Progenitor cell of endocrine pancreas (in vitro differentiated cells): Measurements from ENCODE around the gene RCOR3. TPM values are rescaled to one million over a fixed set of nuclear protein-coding genes. Genes with fewer than 3 reads are reported as not detected.

ENCODE experiments used
- DNase-seq: peaks from one replicate; pipeline ENCODE4 v3.0.0; 2021; ENCODE audit warnings: low spot score; ENCODE audit not compliant: unreplicated experiment
- H3K27ac Mint-ChIP-seq: 2 replicates; pipeline ENCODE4 v1.8.0; 2021; ENCODE audit warnings: mild to moderate bottlenecking, moderate library complexity, mixed read lengths
- H3K27me3 Mint-ChIP-seq: 2 replicates; pipeline ENCODE4 v1.8.0; 2021; ENCODE audit warnings: mixed read lengths
- H3K36me3 Mint-ChIP-seq: 2 replicates; pipeline ENCODE4 v1.8.0; 2022; ENCODE audit warnings: mixed read lengths; ENCODE audit not compliant: insufficient read depth
- H3K4me1 Mint-ChIP-seq: 2 replicates; pipeline ENCODE4 v1.8.0; 2021; ENCODE audit warnings: low read depth, mixed read lengths
- H3K4me3 Mint-ChIP-seq: 2 replicates; pipeline ENCODE4 v1.8.0; 2021; ENCODE audit warnings: low read depth, mild to moderate bottlenecking, moderate library complexity, mixed read lengths
- H3K9me3 Mint-ChIP-seq: 2 replicates; pipeline ENCODE4 v1.8.0; 2021; ENCODE audit warnings: low read depth, mixed read lengths
- CTCF ChIP-seq: fragments of 200-600 bp; sonication (generic); IDR thresholded peaks from one replicate; pipeline ENCODE4 v1.5.0; 2021; ENCODE audit warnings: antibody characterized with exemption, mild to moderate bottlenecking; ENCODE audit not compliant: unreplicated experiment
- total RNA-seq: library from RNA; stranded (reverse); gene quantifications from 2 replicates; pipeline ENCODE4 v1.2.1, GENCODE V29; 2021

The RCOR3 gene
- total RNA-seq, 1 donor from 2014 or later = 63.0 TPM

GRCh38 chr1:211327346-211327921 is 68.3 kb downstream of the RCOR3 start:
- peak overlapping the region; percentile 49 for H3K27ac Mint-ChIP-seq
- H3K9me3 Mint-ChIP-seq = no peaks in the 10 kb centered on the region
- peaks cover 6% of the 10 kb centered on the region for H3K4me1 Mint-ChIP-seq
- H3K36me3 Mint-ChIP-seq = no peaks in the 10 kb centered on the region
- H3K27me3 Mint-ChIP-seq = peaks cover 63% of the 10 kb centered on the region
- no peak for DNase-seq
- peak overlapping the region; percentile 76 for H3K4me3 Mint-ChIP-seq
- TF ChIP-seq CTCF = no peak

GRCh38 chr1:211328084-211328694 is 69.0 kb downstream of the RCOR3 start:
- Mint-ChIP-seq H3K4me1 (peaks cover 6% of the 10 kb centered on the region), H3K27me3 (peaks cover 63% of the 10 kb centered on the region), H3K4me3 (peak overlapping the region; percentile 76), H3K36me3 (no peaks in the 10 kb centered on the region), H3K9me3 (no peaks in the 10 kb centered on the region), H3K27ac (no peak overlapping the region)
- no peak for TF ChIP-seq CTCF
- DNase-seq = no peak

- Mint-ChIP-seq H3K27me3 (peaks cover 63% of the 10 kb centered on the region), H3K36me3 (no peaks in the 10 kb centered on the region), H3K9me3 (no peaks in the 10 kb centered on the region), H3K4me1 (peaks cover 9% of the 10 kb centered on the region), H3K27ac (no peak overlapping the region), H3K4me3 (no peak overlapping the region)
- no peak for DNase-seq
- no peak for TF ChIP-seq CTCF
Measured at GRCh38 chr1:211328866-211329475, 69.8 kb downstream of the RCOR3 start.

- DNase-seq = no peak
- peaks cover 58% of the 10 kb centered on the region for H3K27me3 Mint-ChIP-seq
- H3K4me1 Mint-ChIP-seq = peaks cover 9% of the 10 kb centered on the region
- H3K9me3 Mint-ChIP-seq = no peaks in the 10 kb centered on the region
- H3K36me3 Mint-ChIP-seq = no peaks in the 10 kb centered on the region
- no peak for TF ChIP-seq CTCF
- H3K4me3 Mint-ChIP-seq = no peak overlapping the region
- no peak overlapping the region for H3K27ac Mint-ChIP-seq
Measured at GRCh38 chr1:211329764-211330201, 70.6 kb downstream of the RCOR3 start.

- no peaks in the 10 kb centered on the region for H3K36me3 Mint-ChIP-seq
- H3K4me3 Mint-ChIP-seq = no peak overlapping the region
- no peak overlapping the region for H3K27ac Mint-ChIP-seq
- peaks cover 52% of the 10 kb centered on the region for H3K27me3 Mint-ChIP-seq
- no peak for DNase-seq
- no peak for TF ChIP-seq CTCF
- H3K4me1 Mint-ChIP-seq = peaks cover 11% of the 10 kb centered on the region
- H3K9me3 Mint-ChIP-seq = no peaks in the 10 kb centered on the region
Measured at GRCh38 chr1:211330282-211330936, 71.2 kb downstream of the RCOR3 start.
